Spleen (tissue), 7 donors: Measurements from ENCODE around the gene GPR18.

Experiments used
- CTCF ChIP-seq, 11 experiments: fragments of 200-600 bp in 7 of 11; fragments of 450-650 bp in 4 of 11; sonication (generic) in 4 of 11; IDR thresholded peaks in 8 of 11; conservative IDR thresholded peaks in 3 of 11; 1 replicate in 7 of 11; 2 replicates in 4 of 11; pipeline versions ENCODE4 v1.4.0 to v1.8.0; 2016 to 2021; ENCODE audit warnings: antibody characterized with exemption in 11 of 11, inconsistent platforms in 4 of 11, mild to moderate bottlenecking in 1 of 11
- POLR2A ChIP-seq, 3 donors: fragments of 450-650 bp; IDR thresholded peaks; one replicate each; pipeline ENCODE4 v1.5.1; 2017; ENCODE audit warnings: antibody characterized with exemption in 3 of 3, mild to moderate bottlenecking in 1 of 3
- POLR2AphosphoS5 ChIP-seq, 3 donors: sonication (generic); formaldehyde crosslinking; IDR thresholded peaks; one replicate each; pipeline ENCODE4 v1.5.1; 2017; ENCODE audit warnings: antibody characterized with exemption in 3 of 3
- donor health status: DM: no; HTN: no; CAD: no; lungs with moderate emphysema.
- donor health status: DM: no; HTN: no; CAD: no.
- donor health status: DM: no; HTN: no; CAD: no.

- TF ChIP-seq CTCF (IDR thresholded peaks at IDR 0.05 in 8 of 11, conservative IDR thresholded peaks at IDR 0.05 in 3 of 11) (no peak), POLR2A (IDR thresholded peaks at IDR 0.05) (no peak), POLR2AphosphoS5 (IDR thresholded peaks at IDR 0.05) (no peak)
These were observed 888 bp downstream of the GPR18 start for GRCh38 chr13:99257291-99257690.
